GM12873 (cell line): ENCODE data around the gene DCDC1.

Source experiments
- TF ChIP-seq, protein P1 (sequence below): IDR thresholded peaks from 2 replicates; pipeline ENCODE4 v1.5.1; 2012; ENCODE audit warnings: low read depth, mild to moderate bottlenecking, moderate library complexity, low read length, control low read depth; ENCODE audit not compliant: insufficient read depth; ENCODE audit errors: missing control alignments

DCDC1 gene

DNA sequence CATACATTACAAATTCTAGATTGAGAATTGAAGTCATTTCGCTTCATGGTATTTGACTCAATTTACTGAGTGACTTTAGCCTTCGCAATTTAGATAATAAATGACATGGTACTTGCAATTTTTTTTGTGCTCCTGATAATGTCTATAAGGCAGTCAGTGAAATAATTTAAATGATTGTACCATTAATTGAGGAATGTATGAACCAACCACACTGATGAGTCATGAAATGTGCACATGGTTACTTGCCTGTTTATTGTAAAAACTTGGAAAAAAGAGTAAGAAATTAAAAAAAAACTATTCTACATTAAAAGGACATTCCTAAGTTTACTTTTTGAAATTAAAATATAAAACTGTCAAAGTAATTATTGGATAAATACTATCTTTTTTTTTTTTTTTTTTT, 43.4 kb upstream of the DCDC1 start:
- TF ChIP-seq, protein P1, sequence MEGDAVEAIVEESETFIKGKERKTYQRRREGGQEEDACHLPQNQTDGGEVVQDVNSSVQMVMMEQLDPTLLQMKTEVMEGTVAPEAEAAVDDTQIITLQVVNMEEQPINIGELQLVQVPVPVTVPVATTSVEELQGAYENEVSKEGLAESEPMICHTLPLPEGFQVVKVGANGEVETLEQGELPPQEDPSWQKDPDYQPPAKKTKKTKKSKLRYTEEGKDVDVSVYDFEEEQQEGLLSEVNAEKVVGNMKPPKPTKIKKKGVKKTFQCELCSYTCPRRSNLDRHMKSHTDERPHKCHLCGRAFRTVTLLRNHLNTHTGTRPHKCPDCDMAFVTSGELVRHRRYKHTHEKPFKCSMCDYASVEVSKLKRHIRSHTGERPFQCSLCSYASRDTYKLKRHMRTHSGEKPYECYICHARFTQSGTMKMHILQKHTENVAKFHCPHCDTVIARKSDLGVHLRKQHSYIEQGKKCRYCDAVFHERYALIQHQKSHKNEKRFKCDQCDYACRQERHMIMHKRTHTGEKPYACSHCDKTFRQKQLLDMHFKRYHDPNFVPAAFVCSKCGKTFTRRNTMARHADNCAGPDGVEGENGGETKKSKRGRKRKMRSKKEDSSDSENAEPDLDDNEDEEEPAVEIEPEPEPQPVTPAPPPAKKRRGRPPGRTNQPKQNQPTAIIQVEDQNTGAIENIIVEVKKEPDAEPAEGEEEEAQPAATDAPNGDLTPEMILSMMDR: no peak

DNA sequence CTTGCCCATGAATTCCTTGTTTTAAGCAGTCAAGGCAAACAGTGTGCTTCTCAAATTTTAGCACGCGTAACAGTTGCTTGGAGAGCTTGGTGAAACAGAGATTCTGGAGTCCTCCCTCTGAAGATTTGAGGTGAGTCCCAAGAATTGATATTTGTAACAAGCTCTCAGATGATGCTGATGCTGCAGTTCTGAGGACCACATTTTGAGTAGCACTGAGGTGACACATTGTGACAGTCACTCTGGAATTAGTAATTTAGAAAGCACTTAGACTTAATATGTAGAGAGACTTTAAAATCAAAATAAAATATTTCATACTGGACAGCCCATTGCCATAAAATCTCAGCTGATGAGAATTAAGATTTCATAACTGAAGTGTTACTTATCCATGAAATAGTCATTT, 38.7 kb upstream of the DCDC1 start:
- TF ChIP-seq, protein P1: no peak

DNA sequence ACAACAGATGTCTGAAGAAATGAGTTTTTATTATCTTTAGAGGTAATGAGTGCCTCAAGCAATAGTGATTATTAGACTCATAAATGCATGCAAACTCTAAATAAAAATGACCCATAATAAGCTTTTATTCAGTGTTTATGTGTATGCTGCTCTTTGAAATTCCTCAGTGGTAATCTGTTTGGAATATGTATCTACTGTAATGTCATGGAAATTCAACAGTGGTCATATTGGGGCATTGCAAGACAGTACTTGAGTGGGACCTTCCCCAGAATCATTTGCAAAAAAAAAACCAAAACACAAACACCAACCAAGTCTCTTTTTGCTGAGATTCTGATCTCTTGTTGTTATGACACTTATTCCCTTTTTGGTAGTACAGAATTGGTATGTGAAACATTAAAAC, 35.1 kb upstream of the DCDC1 start:
- TF ChIP-seq, protein P1: no peak

DNA sequence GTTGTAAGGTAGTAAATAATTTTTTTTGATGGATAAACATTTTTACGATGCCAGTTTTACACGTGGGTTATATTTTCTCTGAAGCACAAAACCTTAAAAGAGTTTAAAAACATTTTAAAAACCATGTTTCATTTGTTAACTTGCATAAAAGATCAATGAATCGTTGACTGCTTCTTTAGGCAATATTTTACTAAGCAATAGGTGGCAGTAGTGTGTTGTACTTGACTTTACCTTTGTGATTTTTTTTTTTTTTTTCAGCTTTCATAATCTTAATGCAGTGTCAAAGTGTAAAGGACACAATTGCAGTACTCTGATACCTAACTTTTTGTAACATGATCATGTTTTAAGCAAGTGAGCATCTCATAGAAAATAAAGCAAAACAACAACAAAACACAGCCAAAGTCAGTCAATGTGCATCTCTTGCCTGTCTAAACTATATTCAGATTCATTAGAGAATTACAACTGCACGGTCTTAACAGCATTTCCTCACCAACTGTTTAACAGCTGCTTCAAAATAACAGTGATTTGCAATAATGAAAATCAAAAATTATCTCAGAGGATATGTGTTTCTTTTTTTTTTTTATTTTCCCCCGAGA, 27.8 kb upstream of the DCDC1 start:
- TF ChIP-seq, protein P1: peak; percentile 56

DNA sequence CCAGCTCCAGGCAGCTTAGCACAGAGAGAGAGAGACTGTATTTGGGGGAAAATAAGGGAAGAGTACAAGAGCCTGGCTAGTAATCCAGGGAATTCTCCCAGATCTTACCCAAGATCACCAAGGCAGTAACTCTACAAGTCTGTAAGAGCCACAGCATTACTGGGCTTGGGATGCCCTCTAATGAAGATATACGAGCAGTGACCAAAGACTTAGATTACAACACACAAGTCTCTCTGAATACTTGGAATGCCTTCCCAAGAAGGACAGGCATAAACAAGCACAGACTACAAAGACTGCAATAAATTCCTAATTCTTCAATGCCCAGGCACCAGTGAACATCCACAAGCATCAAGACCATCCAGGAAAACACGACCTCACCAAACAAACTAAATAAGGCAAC, 17.8 kb upstream of the DCDC1 start:
- TF ChIP-seq, protein P1: no peak

DNA sequence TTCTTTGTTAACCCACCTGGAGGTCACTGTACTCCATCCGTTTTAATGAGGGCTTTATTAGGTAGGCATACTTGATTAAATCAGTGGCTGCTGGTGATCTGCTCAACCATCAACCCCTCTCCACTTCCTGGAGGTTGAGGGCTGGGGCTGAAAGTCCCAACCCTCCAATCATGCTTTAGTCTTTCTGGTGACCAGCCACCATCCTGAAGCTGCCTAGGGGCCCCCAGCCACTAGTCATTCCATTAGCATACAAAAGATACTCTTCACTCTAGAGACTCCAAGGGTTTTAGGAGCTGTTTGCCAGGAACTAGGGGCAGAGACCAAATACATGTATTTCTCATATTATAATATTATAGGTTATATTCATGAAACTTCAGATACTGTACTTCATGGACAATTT, 13.6 kb upstream of the DCDC1 start:
- TF ChIP-seq, protein P1: no peak

DNA sequence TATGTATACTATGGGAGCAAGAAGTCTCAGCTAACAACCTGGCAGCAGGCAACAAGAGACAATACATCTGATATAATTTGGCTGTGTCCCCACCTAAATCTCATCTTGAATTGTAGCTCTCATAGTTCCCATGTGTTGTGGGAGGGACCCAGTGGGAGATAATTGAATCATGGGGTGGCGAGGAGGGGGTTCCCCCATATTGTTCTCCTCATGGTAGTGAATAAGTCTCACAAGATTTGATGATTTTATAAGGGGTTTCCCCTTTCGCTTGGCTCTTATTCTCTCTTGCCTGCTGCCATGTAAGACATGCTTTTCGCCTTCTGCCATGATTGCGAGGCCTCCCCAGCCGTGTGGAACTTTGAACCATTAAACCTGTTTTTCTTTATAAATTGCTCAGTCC, 6.3 kb upstream of the DCDC1 start:
- TF ChIP-seq, protein P1: no peak
